OCI-LY7 (cell line): Measurements from ENCODE around the gene ARAP3.

Source experiments
- EZH2phosphoT487 ChIP-seq: fragments of 200-600 bp; sonication (generic); IDR thresholded peaks from 2 replicates; pipeline ENCODE4 v1.6.1; 2018; ENCODE audit warnings: low read depth, borderline replicate concordance, mild to moderate bottlenecking, mixed run types, antibody characterized with exemption, low read length, moderate library complexity, mixed read lengths
- TF ChIP-seq, protein P1 (sequence below): fragments of 200-600 bp; sonication (generic); conservative IDR thresholded peaks from 2 replicates; pipeline ENCODE4 v1.5.1; 2014; ENCODE audit warnings: mild to moderate bottlenecking, antibody characterized with exemption, low read length, moderate library complexity, mixed read lengths

DNA sequence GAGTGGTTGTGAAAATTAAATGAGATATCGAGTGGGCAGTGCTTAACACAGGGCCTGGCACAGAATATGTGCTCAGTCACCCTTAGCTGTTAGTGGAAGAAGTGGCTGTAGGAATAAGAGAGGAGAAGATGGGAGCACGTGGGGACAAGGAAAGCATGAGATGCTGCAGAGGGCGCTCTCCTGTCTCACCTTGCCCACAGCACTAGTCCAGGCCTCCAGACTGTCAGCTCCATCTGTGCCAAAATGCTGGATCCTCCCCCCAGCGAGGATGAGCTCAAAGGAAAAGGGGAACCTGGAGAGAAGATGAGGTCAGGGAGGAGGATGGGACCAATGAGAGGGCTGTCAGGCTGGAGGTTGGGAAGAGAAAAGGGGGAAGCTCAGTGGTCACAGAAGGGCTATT lies 12.5 kb downstream of the ARAP3 start:
- TF ChIP-seq, protein P1, sequence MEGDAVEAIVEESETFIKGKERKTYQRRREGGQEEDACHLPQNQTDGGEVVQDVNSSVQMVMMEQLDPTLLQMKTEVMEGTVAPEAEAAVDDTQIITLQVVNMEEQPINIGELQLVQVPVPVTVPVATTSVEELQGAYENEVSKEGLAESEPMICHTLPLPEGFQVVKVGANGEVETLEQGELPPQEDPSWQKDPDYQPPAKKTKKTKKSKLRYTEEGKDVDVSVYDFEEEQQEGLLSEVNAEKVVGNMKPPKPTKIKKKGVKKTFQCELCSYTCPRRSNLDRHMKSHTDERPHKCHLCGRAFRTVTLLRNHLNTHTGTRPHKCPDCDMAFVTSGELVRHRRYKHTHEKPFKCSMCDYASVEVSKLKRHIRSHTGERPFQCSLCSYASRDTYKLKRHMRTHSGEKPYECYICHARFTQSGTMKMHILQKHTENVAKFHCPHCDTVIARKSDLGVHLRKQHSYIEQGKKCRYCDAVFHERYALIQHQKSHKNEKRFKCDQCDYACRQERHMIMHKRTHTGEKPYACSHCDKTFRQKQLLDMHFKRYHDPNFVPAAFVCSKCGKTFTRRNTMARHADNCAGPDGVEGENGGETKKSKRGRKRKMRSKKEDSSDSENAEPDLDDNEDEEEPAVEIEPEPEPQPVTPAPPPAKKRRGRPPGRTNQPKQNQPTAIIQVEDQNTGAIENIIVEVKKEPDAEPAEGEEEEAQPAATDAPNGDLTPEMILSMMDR, result peak; percentile 44
- no peak for TF ChIP-seq EZH2phosphoT487
